Endothelial cell of umbilical vein (primary cell): Measurements from ENCODE around the gene MAP3K21.

Experiments
- EZH2 ChIP-seq: IDR thresholded peaks from 2 replicates; pipeline ENCODE4 v1.6.1; 2012; ENCODE audit warnings: borderline replicate concordance, low read depth, mild to moderate bottlenecking, moderate library complexity, low read length, inconsistent platforms; ENCODE audit not compliant: severe bottlenecking
- FOS ChIP-seq: IDR thresholded peaks from 2 replicates; pipeline ENCODE4 v1.6.1; 2011; ENCODE audit warnings: mild to moderate bottlenecking, low read length, moderate library complexity, borderline replicate concordance; ENCODE audit not compliant: insufficient read depth
- GATA2 ChIP-seq: IDR thresholded peaks from 2 replicates; pipeline ENCODE4 v1.7.0; 2011; ENCODE audit warnings: low read depth, mild to moderate bottlenecking, moderate library complexity, mixed read lengths, low read length; ENCODE audit not compliant: insufficient read length, insufficient read depth
- JUN ChIP-seq: IDR thresholded peaks from 2 replicates; pipeline ENCODE4 v1.6.1; 2011; ENCODE audit warnings: borderline replicate concordance, low read depth; ENCODE audit not compliant: insufficient read length, insufficient read depth
- MYC ChIP-seq: IDR thresholded peaks from one replicate; pipeline ENCODE4 v1.6.1; 2011; ENCODE audit warnings: mild to moderate bottlenecking, low read depth, low read length
- POLR2A ChIP-seq: IDR thresholded peaks from 2 replicates; pipeline ENCODE4 v1.6.1; 2012; ENCODE audit warnings: low read depth, mild to moderate bottlenecking, control low read depth, low read length
- POLR2AphosphoS5 ChIP-seq: IDR thresholded peaks from 2 replicates; pipeline ENCODE4 v1.6.1; 2012; ENCODE audit warnings: low read depth, mild to moderate bottlenecking, control low read depth, low read length, moderate library complexity; ENCODE audit not compliant: insufficient read depth
- TF ChIP-seq, protein P1 (sequence below), 2 donors: IDR thresholded peaks; 1 replicate in 1 of 2; 2 replicates in 1 of 2; pipeline ENCODE4 v1.5.1; 2011; ENCODE audit warnings: low read length in 2 of 2, mild to moderate bottlenecking in 2 of 2, moderate library complexity in 2 of 2, control low read depth in 1 of 2, inconsistent platforms in 1 of 2, low read depth in 1 of 2; ENCODE audit not compliant: insufficient read depth in 1 of 2; ENCODE audit errors: extremely low read depth in 1 of 2
- TF ChIP-seq, protein P2 (sequence below): IDR thresholded peaks from 2 replicates; pipeline ENCODE4 v1.6.1; 2011; ENCODE audit not compliant: insufficient read depth, insufficient read length

DNA sequence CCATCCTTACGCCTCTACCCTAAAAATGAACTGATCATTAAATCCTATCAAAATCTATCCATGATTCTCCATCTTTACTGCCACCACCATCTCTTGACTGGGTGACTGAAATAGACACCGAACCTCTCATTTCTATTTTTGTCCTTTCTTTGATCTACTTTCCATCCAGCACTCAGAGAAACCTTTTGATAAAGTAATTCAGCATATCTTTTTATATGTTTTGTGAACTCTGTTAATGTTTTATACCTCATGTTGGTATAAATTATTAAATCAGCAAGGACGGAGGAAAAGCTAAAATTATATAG, 45.0 kb upstream of the MAP3K21 start:
- TF ChIP-seq POLR2A (no peak), GATA2 (no peak), POLR2AphosphoS5 (no peak), JUN (no peak), EZH2 (no peak), MYC (no peak), FOS (no peak)
- TF ChIP-seq, protein P1, sequence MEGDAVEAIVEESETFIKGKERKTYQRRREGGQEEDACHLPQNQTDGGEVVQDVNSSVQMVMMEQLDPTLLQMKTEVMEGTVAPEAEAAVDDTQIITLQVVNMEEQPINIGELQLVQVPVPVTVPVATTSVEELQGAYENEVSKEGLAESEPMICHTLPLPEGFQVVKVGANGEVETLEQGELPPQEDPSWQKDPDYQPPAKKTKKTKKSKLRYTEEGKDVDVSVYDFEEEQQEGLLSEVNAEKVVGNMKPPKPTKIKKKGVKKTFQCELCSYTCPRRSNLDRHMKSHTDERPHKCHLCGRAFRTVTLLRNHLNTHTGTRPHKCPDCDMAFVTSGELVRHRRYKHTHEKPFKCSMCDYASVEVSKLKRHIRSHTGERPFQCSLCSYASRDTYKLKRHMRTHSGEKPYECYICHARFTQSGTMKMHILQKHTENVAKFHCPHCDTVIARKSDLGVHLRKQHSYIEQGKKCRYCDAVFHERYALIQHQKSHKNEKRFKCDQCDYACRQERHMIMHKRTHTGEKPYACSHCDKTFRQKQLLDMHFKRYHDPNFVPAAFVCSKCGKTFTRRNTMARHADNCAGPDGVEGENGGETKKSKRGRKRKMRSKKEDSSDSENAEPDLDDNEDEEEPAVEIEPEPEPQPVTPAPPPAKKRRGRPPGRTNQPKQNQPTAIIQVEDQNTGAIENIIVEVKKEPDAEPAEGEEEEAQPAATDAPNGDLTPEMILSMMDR (IDR thresholded peaks at IDR 0.05; ENCODE audit: extremely low read depth in 1 of 2, insufficient read depth in 1 of 2, low read depth in 1 of 2, low read length in 2 of 2): no peak
- TF ChIP-seq, protein P2, sequence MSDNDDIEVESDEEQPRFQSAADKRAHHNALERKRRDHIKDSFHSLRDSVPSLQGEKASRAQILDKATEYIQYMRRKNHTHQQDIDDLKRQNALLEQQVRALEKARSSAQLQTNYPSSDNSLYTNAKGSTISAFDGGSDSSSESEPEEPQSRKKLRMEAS: no peak
